Placental pericyte (primary cell): ENCODE measurements around the gene C11orf68. TPM values are rescaled to one million over a fixed set of nuclear protein-coding genes. Genes with fewer than 3 reads are reported as not detected.

Source experiments
- total RNA-seq: library from RNA; depleted of rRNA; stranded (reverse); fragments of >200 nt; gene quantifications from 2 replicates; pipeline ENCODE4 v1.2.3, GENCODE V29; 2012

C11orf68 gene
- 25.4 and 29.2 TPM in 2 replicates for total RNA-seq

DNA sequence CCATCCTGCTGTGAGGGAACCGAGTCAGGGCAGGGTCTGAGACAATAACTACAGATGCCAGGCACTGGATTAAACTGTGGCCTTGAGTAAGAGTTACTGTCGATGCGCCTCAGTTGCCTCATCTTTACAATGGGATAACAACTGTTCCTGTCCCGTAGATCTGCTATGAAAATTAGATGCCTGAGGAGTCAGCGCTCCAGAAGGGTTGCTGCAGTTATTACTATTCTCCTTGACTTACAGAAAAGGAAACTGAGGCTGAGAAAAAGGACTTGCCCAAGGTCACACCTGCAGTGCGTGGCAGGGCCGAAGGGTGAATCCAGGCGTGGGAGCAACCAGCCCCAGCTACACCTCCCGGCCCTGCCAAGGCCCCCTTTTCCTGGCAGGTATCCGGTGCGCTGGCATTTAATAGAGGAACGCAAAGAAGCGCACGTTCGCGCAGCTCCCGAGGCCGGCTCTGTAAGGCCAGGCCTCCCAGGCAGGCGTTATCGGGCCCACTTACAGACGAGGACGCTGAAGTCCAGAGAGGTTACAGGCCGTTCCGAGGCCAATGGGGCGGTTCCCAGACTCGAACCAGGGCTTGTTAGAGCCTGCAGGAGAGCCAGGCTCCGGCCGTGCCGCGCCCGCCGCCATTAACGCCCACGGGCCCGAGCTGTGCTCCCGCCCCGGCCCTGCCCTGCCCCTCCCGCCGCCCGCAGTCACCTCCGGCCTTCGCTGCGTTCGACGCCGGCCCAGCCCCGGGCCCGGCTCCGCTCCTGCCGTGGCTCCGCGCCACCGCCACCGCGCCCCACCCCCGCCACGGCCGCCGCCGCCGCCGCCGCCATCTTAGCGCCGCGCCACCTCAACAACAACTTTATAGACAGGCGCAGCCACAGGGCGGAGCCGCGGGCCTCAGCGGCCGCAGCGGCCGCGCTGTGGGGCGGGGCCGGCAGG lies at the start of gene C11orf68:
TSS of gene C11orf68 (minus strand) at position 852 of the 930 bp plus-strand sequence. CDS start at position 821, 31 bp downstream.

DNA sequence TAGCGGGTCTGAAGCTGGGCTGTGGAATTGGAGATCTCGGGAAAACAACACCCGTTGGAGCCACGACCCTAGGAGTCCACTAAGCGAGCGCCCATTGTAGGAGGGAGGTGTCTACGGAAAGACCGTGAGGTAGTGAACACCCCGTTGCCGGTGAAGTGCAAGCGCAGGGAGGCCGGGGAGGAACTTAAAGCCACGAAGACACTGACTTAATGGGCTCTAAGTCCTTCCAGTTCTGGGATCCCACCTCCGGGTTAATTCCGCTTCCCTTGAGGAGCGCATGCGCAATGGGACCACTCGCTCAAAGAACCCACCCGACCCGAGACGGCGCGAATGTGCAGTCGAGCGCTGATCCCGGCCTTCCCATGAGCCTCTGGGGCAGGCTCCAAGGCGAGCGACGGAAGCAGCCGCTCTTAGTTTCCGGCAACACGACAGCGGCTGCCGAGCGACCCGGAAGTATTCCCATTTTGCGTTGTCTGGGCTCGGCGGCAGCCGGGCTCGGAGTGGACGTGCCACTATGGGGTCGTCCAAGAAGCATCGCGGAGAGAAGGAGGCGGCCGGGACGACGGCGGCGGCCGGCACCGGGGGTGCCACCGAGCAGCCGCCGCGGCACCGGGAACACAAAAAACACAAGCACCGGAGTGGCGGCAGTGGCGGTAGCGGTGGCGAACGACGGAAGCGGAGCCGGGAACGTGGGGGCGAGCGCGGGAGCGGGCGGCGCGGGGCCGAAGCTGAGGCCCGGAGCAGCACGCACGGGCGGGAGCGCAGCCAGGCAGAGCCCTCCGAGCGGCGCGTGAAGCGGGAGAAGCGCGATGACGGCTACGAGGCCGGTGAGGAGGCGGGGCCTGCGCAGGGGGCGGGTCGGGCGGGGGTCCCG lies 42.6 kb upstream of the C11orf68 start, which contains the start of gene SART1:
TSS of gene SART1 (plus strand) at position 468 of the 874 bp plus-strand sequence. CDS start at position 515, 47 bp downstream.

DNA sequence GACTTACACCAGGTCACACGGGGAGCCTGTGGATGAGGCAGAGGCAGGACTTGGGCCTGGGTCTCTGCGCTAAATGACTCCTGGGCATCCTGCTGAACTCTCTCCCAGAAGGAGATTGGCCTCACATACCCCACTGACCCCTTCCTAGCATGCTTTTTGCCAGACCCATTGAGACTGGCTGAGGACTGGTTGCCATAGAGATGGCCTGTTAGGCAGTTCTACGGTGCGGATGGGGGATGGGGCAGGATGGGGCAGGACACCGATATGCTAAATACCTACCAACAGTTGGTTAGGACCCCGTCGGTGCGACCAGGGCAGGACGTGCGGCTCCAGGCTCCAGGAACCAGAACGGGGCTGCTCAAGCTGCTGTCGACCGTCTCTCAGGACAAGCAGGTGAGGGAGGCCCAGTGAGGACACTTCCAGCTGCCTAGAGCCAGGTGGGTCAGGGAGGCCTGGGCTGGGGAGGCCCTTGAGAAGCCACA lies 26.6 kb upstream of the C11orf68 start, which contains the start of gene TSGA10IP:
TSS of gene TSGA10IP (plus strand) at position 51 of the 482 bp plus-strand sequence. CDS start at position 247, 196 bp downstream.

DNA sequence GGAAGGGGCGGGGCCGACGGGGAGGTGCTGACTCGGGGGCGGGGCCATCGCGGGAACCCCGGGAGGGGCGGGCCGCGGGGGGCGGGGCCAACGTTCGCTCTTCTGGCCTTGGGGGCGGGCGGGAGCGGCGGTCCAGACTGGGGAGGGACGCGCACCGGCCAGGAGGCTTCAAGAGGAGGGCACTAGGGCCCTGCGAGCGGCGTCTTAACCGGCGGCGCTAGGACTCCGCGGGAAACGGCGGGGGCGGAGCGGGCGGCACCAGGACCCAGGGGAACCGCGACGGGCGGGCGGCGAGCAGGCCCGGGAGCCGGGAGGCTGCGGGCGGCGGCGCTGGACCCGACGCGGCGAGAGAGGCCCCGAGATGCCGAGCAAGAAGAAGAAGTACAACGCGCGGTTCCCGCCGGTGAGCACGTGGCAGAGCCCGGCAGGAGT lies 295 bp upstream of the C11orf68 start, which contains the start of gene DRAP1:
TSS of gene DRAP1 (plus strand) at position 286 of the 432 bp plus-strand sequence. CDS start at position 362, 76 bp downstream.

DNA sequence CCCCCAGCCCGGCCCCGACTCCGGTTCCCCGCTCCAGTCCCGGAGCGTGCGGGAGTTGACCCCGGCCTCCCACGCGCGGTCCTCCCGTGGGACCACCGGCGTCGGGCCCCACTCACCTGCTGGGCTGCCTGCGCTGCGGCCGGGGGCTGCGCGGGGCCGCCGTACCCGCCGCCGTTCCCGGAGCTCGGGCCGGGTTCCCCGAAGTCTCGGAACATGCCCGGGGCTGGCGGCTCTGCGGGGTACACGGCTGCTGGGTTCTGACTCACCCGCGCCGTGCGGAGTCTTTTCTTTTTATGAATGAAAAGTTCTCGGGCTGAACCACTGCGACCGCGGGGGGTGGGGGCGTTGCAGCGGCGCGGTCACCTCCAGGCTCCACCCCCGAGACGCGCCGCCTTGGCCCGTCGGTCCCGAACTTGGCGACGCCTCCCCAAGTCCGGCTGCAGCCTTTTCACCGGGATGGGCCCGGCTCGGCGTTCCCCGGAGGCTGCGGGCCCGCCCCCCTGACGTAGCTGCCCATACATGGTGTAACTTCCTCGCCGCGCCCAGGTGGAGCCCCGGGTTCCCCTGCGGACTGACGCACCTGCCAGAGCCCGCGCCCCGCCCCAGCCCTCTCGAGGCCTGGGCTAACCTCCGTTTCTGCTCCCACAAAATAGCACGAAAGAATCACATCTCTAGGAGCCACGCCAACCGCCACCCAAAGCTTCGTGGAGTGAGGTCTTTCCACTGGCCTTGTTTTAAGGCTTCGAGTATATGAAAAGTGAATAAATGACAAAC lies 18.6 kb downstream of the C11orf68 start, which contains the start of gene FOSL1:
TSS of gene FOSL1 (minus strand) at position 264 of the 774 bp plus-strand sequence. CDS start at position 215, 49 bp downstream.

DNA sequence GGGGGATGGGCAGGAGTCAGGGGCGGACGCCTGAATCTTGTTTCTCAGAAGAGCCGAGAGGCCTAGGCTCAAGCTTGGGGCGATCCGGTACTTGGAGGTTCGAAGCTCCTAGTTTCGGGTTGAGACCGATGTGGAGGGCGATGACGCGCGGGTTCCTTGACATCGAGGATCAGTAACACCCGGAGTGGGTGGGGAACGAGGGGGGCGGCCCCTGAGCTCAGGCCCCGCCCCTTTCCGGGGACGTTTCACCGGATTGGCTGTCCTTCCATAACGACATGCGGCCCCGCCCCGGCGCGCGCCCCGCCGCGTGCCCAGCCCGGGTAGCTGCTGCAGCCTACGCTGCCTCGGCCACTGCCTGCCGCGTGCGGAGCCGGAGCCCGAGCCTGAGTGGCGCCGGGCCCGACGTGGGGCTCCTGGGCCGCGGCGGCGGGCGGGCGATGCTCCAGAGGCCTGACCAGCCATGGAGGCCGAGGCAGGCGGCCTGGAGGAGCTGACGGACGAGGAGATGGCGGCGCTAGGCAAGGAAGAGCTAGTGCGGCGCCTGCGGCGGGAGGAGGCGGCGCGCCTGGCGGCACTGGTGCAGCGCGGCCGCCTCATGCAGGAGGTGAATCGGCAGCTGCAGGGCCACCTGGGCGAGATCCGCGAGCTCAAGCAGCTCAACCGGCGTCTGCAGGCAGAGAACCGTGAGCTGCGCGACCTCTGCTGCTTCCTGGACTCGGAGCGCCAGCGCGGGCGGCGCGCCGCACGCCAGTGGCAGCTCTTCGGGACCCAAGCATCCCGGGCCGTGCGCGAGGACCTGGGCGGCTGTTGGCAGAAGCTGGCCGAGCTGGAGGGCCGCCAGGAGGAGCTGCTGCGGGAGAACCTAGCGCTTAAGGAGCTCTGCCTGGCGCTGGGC lies 28.3 kb downstream of the C11orf68 start, which contains the start of gene CCDC85B:
TSS of gene CCDC85B (plus strand) at position 350 of the 895 bp plus-strand sequence. CDS start at position 461, 111 bp downstream.

DNA sequence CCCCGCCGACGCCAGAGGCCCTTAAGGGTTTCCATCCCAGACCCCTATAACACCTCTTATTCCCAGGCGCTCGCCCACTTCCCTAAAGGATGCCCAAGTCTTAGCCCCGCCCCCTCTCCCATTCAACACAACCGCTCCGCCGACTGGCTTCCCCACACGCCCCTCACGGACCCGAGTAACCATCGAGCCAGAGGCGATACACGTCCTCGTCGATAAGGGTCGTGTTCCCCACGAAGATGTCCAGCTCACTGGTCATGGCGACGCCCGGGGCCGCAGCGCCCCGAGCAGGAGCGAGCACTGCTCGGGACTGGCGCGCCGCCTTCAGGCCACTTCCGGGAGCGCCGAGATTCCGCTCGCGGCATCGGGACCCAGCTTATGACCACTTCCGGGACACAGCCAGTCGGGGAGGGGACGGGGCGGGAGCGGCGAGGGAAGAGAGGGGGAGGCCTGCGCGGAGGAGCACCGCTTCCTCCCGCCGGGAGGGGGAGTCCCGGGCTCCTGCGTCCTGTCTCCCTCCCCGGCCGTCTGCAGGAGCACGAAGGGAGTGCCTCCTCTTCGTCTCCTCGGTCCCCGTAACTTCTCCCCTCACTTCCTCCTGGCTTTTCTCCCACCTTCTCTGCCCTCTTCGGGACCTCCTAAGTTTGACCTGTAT lies 30.6 kb downstream of the C11orf68 start, which contains the start of gene FIBP:
TSS of gene FIBP (minus strand) at position 309 of the 652 bp plus-strand sequence. CDS start at position 256, 53 bp downstream.

DNA sequence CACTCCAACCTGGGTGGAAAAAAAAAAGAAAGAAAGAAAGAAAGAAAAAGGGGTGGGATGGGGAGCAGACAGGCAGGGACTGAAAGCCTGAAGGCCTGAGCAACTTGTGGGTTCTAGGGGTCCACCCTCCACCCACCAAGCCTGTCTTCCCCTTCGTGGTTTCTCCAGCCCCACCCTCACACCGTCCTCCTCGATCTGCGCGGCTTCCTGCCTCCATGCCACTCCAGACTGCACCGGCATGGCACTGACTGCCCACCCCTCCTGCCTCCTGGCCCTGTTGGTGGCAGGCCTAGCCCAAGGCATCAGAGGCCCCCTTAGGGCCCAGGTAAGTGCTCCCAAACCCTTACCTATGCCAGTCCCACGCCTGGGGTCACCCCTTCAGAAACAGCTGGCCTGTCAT lies 39.2 kb downstream of the C11orf68 start, which contains the start of gene CTSW:
TSS of gene CTSW (plus strand) at position 221 of the 400 bp plus-strand sequence. CDS start at position 239, 18 bp downstream.

DNA sequence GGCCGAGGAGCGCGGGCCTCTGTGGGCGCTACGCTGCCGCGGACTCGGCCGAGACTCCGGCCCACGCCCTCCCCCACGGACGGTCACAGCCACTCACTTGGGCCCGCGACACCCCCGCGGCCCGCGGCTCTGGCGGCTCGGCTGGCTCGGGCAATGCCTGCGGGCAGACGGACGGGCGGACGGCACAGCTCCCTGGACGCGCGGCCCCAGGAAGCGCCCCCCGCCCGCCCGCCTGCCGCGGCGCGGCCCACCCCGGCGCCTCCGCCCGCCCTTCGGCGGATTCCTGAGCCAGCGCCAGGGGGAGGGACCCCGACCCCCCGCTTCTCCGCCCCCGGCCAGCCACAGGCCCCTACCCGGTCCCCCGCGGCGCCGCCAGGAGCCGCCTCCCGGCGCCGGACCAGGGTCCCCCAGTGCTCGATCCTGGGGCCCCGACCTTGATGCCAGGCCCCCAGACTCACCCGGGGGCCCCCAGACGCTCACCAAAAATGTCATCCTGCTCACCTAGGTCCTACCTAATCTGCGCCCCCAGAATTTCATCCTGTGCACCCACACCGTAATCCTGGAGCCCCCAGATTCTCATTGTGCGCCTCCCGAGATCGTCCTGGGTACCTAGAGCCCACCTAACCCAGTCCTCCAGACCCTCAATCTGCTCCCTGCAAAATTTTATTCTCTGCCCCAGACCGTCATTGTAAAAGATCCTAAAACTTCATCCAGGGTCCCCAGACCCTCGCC lies 46.1 kb downstream of the C11orf68 start, which contains the start of gene EFEMP2:
TSS of gene EFEMP2 (minus strand) at position 215 of the 732 bp plus-strand sequence. CDS start 446 bp downstream, outside the sequence.

Other genes with a start within 250 kb of the C11orf68 start
- 51.8 and 60.2 TPM in 2 replicates for gene KAT5, start 206.8 kb downstream of the C11orf68 start, total RNA-seq
- 18.2 and 45.7 TPM in 2 replicates for gene RNASEH2C, start 198.3 kb downstream of the C11orf68 start, total RNA-seq
- gene AP5B1, start 138.1 kb downstream of the C11orf68 start, total RNA-seq, result 14.0 and 17.0 TPM in 2 replicates
- gene OVOL1, start 132.0 kb downstream of the C11orf68 start, total RNA-seq, result not detected in 2 replicates
- gene SNX32, start 85.1 kb downstream of the C11orf68 start, total RNA-seq, result 0.44 TPM in 1 of 2 replicates, not detected in the other
- 1,011 and 1,285 TPM in 2 replicates for gene CFL1, start 60.9 kb downstream of the C11orf68 start, total RNA-seq
- 44.2 and 92.3 TPM in 2 replicates for gene MUS81, start 58.6 kb downstream of the C11orf68 start, total RNA-seq
- gene EFEMP2, start 46.3 kb downstream of the C11orf68 start, total RNA-seq, result 69.9 and 112 TPM in 2 replicates
- not detected in 2 replicates for gene CTSW, start 39.2 kb downstream of the C11orf68 start, total RNA-seq
- 104 and 131 TPM in 2 replicates for gene FIBP, start 30.6 kb downstream of the C11orf68 start, total RNA-seq
- 41.1 and 45.2 TPM in 2 replicates for gene CCDC85B, start 28.4 kb downstream of the C11orf68 start, total RNA-seq
- gene FOSL1, start 18.7 kb downstream of the C11orf68 start, total RNA-seq, result 24.9 and 76.5 TPM in 2 replicates
- gene DRAP1, start 364 bp upstream of the C11orf68 start, total RNA-seq, result 130 and 156 TPM in 2 replicates
- gene TSGA10IP, start 26.4 kb upstream of the C11orf68 start, total RNA-seq, result not detected in 2 replicates
- 29.6 and 43.3 TPM in 2 replicates for gene SART1, start 42.7 kb upstream of the C11orf68 start, total RNA-seq
- 50.8 and 55.7 TPM in 2 replicates for gene EIF1AD, start 83.1 kb upstream of the C11orf68 start, total RNA-seq
- gene BANF1, start 83.4 kb upstream of the C11orf68 start, total RNA-seq, result 17.9 and 29.9 TPM in 2 replicates
- gene CST6, start 92.9 kb upstream of the C11orf68 start, total RNA-seq, result 0.29 TPM in 1 of 2 replicates, not detected in the other
- gene CATSPER1, start 107.4 kb upstream of the C11orf68 start, total RNA-seq, result 0.14 TPM in 1 of 2 replicates, not detected in the other
- gene GAL3ST3, start 130.1 kb upstream of the C11orf68 start, total RNA-seq, result not detected in 2 replicates
- 176 and 206 TPM in 2 replicates for gene SF3B2, start 133.3 kb upstream of the C11orf68 start, total RNA-seq
- gene PACS1, start 151.2 kb upstream of the C11orf68 start, total RNA-seq, result 58.7 and 76.8 TPM in 2 replicates